Panc1 (cell line): ENCODE measurements around the gene TMEM81. TPM values are rescaled to one million over a fixed set of nuclear protein-coding genes. Genes with fewer than 3 reads are reported as not detected.

Experiments used
- ATAC-seq: fragments of 200-7000 bp; cut with Tn5 transposase; 2 replicates; pipeline ENCODE4 v1.9.1; 2020; ENCODE audit warnings: mild to moderate bottlenecking, moderate library complexity
- BruUV-seq: library from RNA; stranded (reverse); fragments of 400-500 nt; replicated peaks from 2 replicates; lab custom pipeline; 2021; lab: Mats Ljungman, UMichigan
- CTCF ChIA-PET: fragments of 300-600 bp; sonication (Branson Sonifier 250); formaldehyde crosslinking; loops from one replicate; lab custom pipeline; 2022; ENCODE audit warnings: antibody characterized with exemption; lab: Charles Lee
- POLR2A ChIA-PET: fragments of 300-600 bp; sonication (Branson Sonifier 250); formaldehyde crosslinking; loops from one replicate; lab custom pipeline; 2022; ENCODE audit warnings: antibody characterized with exemption; lab: Charles Lee
- DNase-seq: peaks from one replicate; pipeline ENCODE4 v3.0.0-alpha.2; 2010; ENCODE audit warnings: low read depth, low spot score
- H3K27ac ChIP-seq: 2 replicates; pipeline ENCODE4 v1.5.1; 2011; ENCODE audit warnings: mild to moderate bottlenecking, low read length, inconsistent platforms
- H3K27me3 ChIP-seq: fragments of 200-500 bp; sonication (Bioruptor generic); 2 replicates; pipeline ENCODE4 v1.6.0; 2014; ENCODE audit warnings: low read length, inconsistent platforms; ENCODE audit not compliant: control insufficient read depth, insufficient read depth
- H3K36me3 ChIP-seq: fragments of 200-500 bp; sonication (Bioruptor generic); 2 replicates; pipeline ENCODE4 v1.5.1; 2014; ENCODE audit warnings: inconsistent platforms, mild to moderate bottlenecking, low read length, moderate library complexity; ENCODE audit not compliant: control insufficient read depth, insufficient read depth
- H3K4me1 ChIP-seq: 2 replicates; pipeline ENCODE4 v1.5.1; 2011; ENCODE audit warnings: inconsistent platforms, mild to moderate bottlenecking, low read length, moderate library complexity; ENCODE audit not compliant: control insufficient read depth, insufficient read depth
- H3K4me3 ChIP-seq, 2 experiments: 2 replicates each; pipeline ENCODE4 v1.5.1; 2011 to 2012; ENCODE audit warnings: low read depth in 2 of 2, low read length in 2 of 2, mild to moderate bottlenecking in 2 of 2, inconsistent platforms in 1 of 2, moderate library complexity in 1 of 2
- H3K9me3 ChIP-seq: fragments of 200-500 bp; sonication (Bioruptor generic); 2 replicates; pipeline ENCODE4 v1.5.1; 2014; ENCODE audit warnings: low read depth, mild to moderate bottlenecking, inconsistent platforms, low read length, moderate library complexity; ENCODE audit not compliant: control insufficient read depth, insufficient read depth
- CTCF ChIP-seq: fragments of 450-650 bp; IDR thresholded peaks from 2 replicates; pipeline ENCODE4 v1.5.1; 2017; ENCODE audit warnings: mild to moderate bottlenecking
- POLR2AphosphoS5 ChIP-seq: IDR thresholded peaks from 2 replicates; pipeline ENCODE4 v1.6.1; 2012; ENCODE audit warnings: mild to moderate bottlenecking, low read depth, low read length, moderate library complexity
- REST ChIP-seq, 2 experiments: IDR thresholded peaks; 2 replicates each; pipeline ENCODE4 v1.6.1; 2011 to 2012; ENCODE audit warnings: low read depth in 2 of 2, control low read depth in 1 of 2, low read length in 1 of 2, mild to moderate bottlenecking in 1 of 2, moderate library complexity in 1 of 2; ENCODE audit not compliant: insufficient read depth in 1 of 2
- SIN3A ChIP-seq: IDR thresholded peaks from 2 replicates; pipeline ENCODE4 v1.6.1; 2012; ENCODE audit warnings: low read depth, mild to moderate bottlenecking, low read length, moderate library complexity, borderline replicate concordance; ENCODE audit not compliant: insufficient read depth
- TCF7L2 ChIP-seq: IDR thresholded peaks from 2 replicates; pipeline ENCODE4 v1.6.1; 2011; ENCODE audit warnings: mild to moderate bottlenecking, low read depth, low read length, inconsistent platforms
- in situ Hi-C: cut with HindIII; loops from 2 replicates; pipeline ENCODE4 v1.10.0; 2016; ENCODE audit warnings: low sequenced_read_pairs, low pct_unique_long_range_greater_than_20kb
- intact Hi-C: fragments of 100-400 bp; cut with micrococcal nuclease; formaldehyde crosslinking; loops from one replicate; pipeline ENCODE4 v1.10.0; 2022; ENCODE audit not compliant: unreplicated experiment
- total RNA-seq: library from RNA; stranded (reverse); gene quantifications from one replicate; pipeline ENCODE4 v1.2.1, GENCODE V29; 2021; ENCODE audit not compliant: unreplicated experiment

The TMEM81 gene
- total RNA-seq, 1 experiment from 2014 or later = 4.0 TPM

GRCh38 chr1:205060746-205061145 lies 23.5 kb downstream of the TMEM81 start:
- TF ChIP-seq SIN3A = no peak
- TF ChIP-seq POLR2AphosphoS5 = no peak
- TF ChIP-seq REST (IDR thresholded peaks at IDR 0.05; ENCODE audit: insufficient read depth in 1 of 2, low read depth in 2 of 2, low read length in 1 of 2) = no peak
- TF ChIP-seq TCF7L2 = no peak
- no peak for TF ChIP-seq CTCF
- H3K36me3 ChIP-seq = no peaks in the 10 kb centered on the region
- CTCF ChIA-PET = interaction anchor here (0.6 to 4.4 kb wide), 4 partner anchors 54 to 308 kb away, joined by 3 to 78 read pairs (median 15); no protein-coding TSS in a partner anchor
- no peak overlapping the region for H3K4me3 ChIP-seq
- no peaks in the 10 kb centered on the region for H3K9me3 ChIP-seq
- no peaks in the 10 kb centered on the region for H3K27me3 ChIP-seq
- DNase-seq (no peak), ATAC-seq (no peak)
- no peaks in the 10 kb centered on the region for H3K4me1 ChIP-seq
- no peak overlapping the region for H3K27ac ChIP-seq
- in situ Hi-C loops = no loop called here
- intact Hi-C loops = loop anchor here (1.0 to 10.0 kb wide), 2 partner anchors 71 to 256 kb away; no protein-coding TSS in a partner anchor
- POLR2A ChIA-PET = no interaction called here
- no TSS peak for BruUV-seq

GRCh38 chr1:205059660-205060059 lies 24.6 kb downstream of the TMEM81 start:
- ChIA-PET CTCF (no interaction called here), POLR2A (no interaction called here)
- Histone ChIP-seq H3K27me3 (no peaks in the 10 kb centered on the region), H3K36me3 (no peaks in the 10 kb centered on the region), H3K9me3 (no peaks in the 10 kb centered on the region), H3K4me3 (no peak overlapping the region), H3K4me1 (no peaks in the 10 kb centered on the region), H3K27ac (no peak overlapping the region)
- BruUV-seq = no TSS peak
- in situ Hi-C loops (no loop called here), intact Hi-C loops (loop anchor here (10.0 kb wide), 1 partner anchor 255 kb away; no protein-coding TSS in a partner anchor)
- TF ChIP-seq POLR2AphosphoS5 (no peak), CTCF (no peak)
- DNase-seq = no peak
- ATAC-seq = no peak
